GM12878 (cell line): Measurements from ENCODE around the gene NKG7. TPM values are rescaled to one million over a fixed set of nuclear protein-coding genes. Genes with fewer than 3 reads are reported as not detected.

Source experiments
- BHLHE40 ChIP-seq, 2 experiments: fragments of 450-650 bp in 1 of 2; IDR thresholded peaks; 2 replicates each; pipeline ENCODE4 v1.6.1; 2011 to 2017; ENCODE audit warnings: low read depth in 2 of 2, borderline replicate concordance in 1 of 2, improper control_type of control experiment in 1 of 2, low read length in 1 of 2, mild to moderate bottlenecking in 1 of 2
- CBX3 ChIP-seq: fragments of 200-600 bp; sonication (generic); IDR thresholded peaks from 2 replicates; pipeline ENCODE4 v1.6.1; 2016; ENCODE audit warnings: low read depth, borderline replicate concordance
- CHD1 ChIP-seq: IDR thresholded peaks from 2 replicates; pipeline ENCODE4 v1.6.1; 2012; ENCODE audit warnings: low read depth, low read length, improper control_type of control experiment
- CTCF ChIP-seq, 3 experiments: IDR thresholded peaks in 2 of 3; conservative IDR thresholded peaks in 1 of 3; 2 replicates each; pipeline ENCODE4 v1.5.1; 2011; ENCODE audit warnings: low read depth in 3 of 3, low read length in 3 of 3, mild to moderate bottlenecking in 3 of 3, control low read depth in 2 of 3, moderate library complexity in 2 of 3, inconsistent platforms in 1 of 3, mixed read lengths in 1 of 3; ENCODE audit not compliant: control insufficient read depth in 2 of 3, insufficient read depth in 1 of 3; ENCODE audit errors: extremely low read depth in 1 of 3
- E4F1 ChIP-seq: fragments of 450-650 bp; IDR thresholded peaks from 2 replicates; pipeline ENCODE4 v1.6.1; 2018; ENCODE audit warnings: borderline replicate concordance, mild to moderate bottlenecking; ENCODE audit not compliant: partially characterized antibody
- FOS ChIP-seq: IDR thresholded peaks from 3 replicates; pipeline ENCODE4 v1.6.1; 2011; ENCODE audit warnings: borderline replicate concordance; ENCODE audit not compliant: insufficient read length; ENCODE audit errors: extremely low read depth
- IRF3 ChIP-seq: fragments of 450-650 bp; IDR thresholded peaks from 2 replicates; pipeline ENCODE4 v1.6.1; 2014; ENCODE audit warnings: mild to moderate bottlenecking
- KDM1A ChIP-seq: fragments of 200-600 bp; sonication (generic); IDR thresholded peaks from 2 replicates; pipeline ENCODE4 v1.6.1; 2016; ENCODE audit warnings: borderline replicate concordance
- MAX ChIP-seq: IDR thresholded peaks from 2 replicates; pipeline ENCODE4 v1.6.1; 2012; ENCODE audit warnings: low read depth, low read length, improper control_type of control experiment
- MXI1 ChIP-seq: fragments of 150-350 bp; IDR thresholded peaks from 2 replicates; pipeline ENCODE4 v1.6.1; 2011; ENCODE audit warnings: low read depth, mild to moderate bottlenecking, inconsistent platforms, low read length, improper control_type of control experiment
- NR2C1 ChIP-seq: fragments of 450-650 bp; IDR thresholded peaks from 2 replicates; pipeline ENCODE4 v1.6.1; 2017; ENCODE audit warnings: antibody characterized with exemption, mild to moderate bottlenecking, moderate library complexity
- NR2C2 ChIP-seq: IDR thresholded peaks from 2 replicates; pipeline ENCODE4 v1.6.1; 2011; ENCODE audit warnings: borderline replicate concordance, low read depth; ENCODE audit not compliant: control insufficient read depth, insufficient read length
- PAX5 ChIP-seq: IDR thresholded peaks from 2 replicates; pipeline ENCODE4 v1.6.1; 2011; ENCODE audit warnings: low read depth, low read length, borderline replicate concordance
- POU2F2 ChIP-seq: IDR thresholded peaks from 3 replicates; pipeline ENCODE4 v1.6.1; 2011; ENCODE audit warnings: low read depth, mild to moderate bottlenecking, low read length, borderline replicate concordance
- RAD21 ChIP-seq: IDR thresholded peaks from 2 replicates; pipeline ENCODE4 v1.6.1; 2011; ENCODE audit warnings: mild to moderate bottlenecking, low read depth, low read length, moderate library complexity; ENCODE audit not compliant: insufficient read depth
- RB1 ChIP-seq: fragments of 450-650 bp; formaldehyde crosslinking; IDR thresholded peaks from 2 replicates; pipeline ENCODE4 v1.6.1; 2017; ENCODE audit warnings: mild to moderate bottlenecking, borderline replicate concordance
- RCOR1 ChIP-seq: conservative IDR thresholded peaks from 2 replicates; pipeline ENCODE4 v1.6.1; 2012; ENCODE audit warnings: low read depth, low read length, improper control_type of control experiment
- RUNX3 ChIP-seq: IDR thresholded peaks from 2 replicates; pipeline ENCODE4 v1.6.1; 2012; ENCODE audit warnings: low read length, inconsistent platforms
- SIN3A ChIP-seq: IDR thresholded peaks from 2 replicates; pipeline ENCODE4 v1.6.1; 2012; ENCODE audit warnings: low read depth, low read length, improper control_type of control experiment
- SMARCA5 ChIP-seq: fragments of 450-650 bp; IDR thresholded peaks from 2 replicates; pipeline ENCODE4 v1.6.1; 2017; ENCODE audit warnings: mild to moderate bottlenecking
- ZBTB40 ChIP-seq: fragments of 450-650 bp; IDR thresholded peaks from 2 replicates; pipeline ENCODE4 v1.6.1; 2016; ENCODE audit warnings: mild to moderate bottlenecking, moderate library complexity, borderline replicate concordance
- polyA plus RNA-seq, 11 experiments: library from polyadenylated mRNA; depleted of rRNA in 4 of 11; unstranded in 6 of 11; stranded (reverse) in 5 of 11; fragments of >200 nt; fragmentation: Nextera tagmentation in 4 of 11; fragmentation: Illumina TruSeq in 1 of 11; extraction: Ambion mirVana in 4 of 11; extraction: Trizol in 1 of 11; gene quantifications; 1 replicate in 1 of 11; 2 replicates in 10 of 11; pipeline versions ENCODE4 v1.2.1 to v1.2.3, GENCODE V29; 2011 to 2016; ENCODE audit warnings: inconsistent platforms in 2 of 11, missing spikeins in 2 of 11, low read depth in 1 of 11
- total RNA-seq, 4 experiments: library from RNA; depleted of rRNA in 3 of 4; stranded (reverse); fragments of >200 nt in 3 of 4; fragmentation: Illumina TruSeq in 1 of 4; extraction: Trizol in 1 of 4; gene quantifications; 2 replicates each; pipeline versions ENCODE4 v1.2.1 to v1.2.3, GENCODE V29; 2013 to 2021

NKG7 gene
- total and polyA plus RNA-seq, 10 of the 15 experiments (the other 5 are each of a cell fraction or from before 2014, with no cell fraction given), result 10.0 to 48.7 (median 22.3) TPM

GRCh38 chr19:51422053-51422448 lies 49.6 kb upstream of the NKG7 start (continued):
- TF ChIP-seq ZBTB40 (no peak), CBX3 (no peak), IRF3 (no peak), NR2C1 (no peak), E4F1 (no peak), CHD1 (no peak), POU2F2 (peak; percentile 49; the same call in 1 of the 3 replicates), MAX (0 out of 2 replicates have a peak, but pooled peaks have one; percentile 24), SMARCA5 (0 out of 2 replicates have a peak, but pooled peaks have one; percentile 31), KDM1A (no peak), RCOR1 (peak; percentile 94; the same call in 1 of the 2 replicates), CTCF (IDR thresholded peaks at IDR 0.05 in 2 of 3, conservative IDR thresholded peaks at IDR 0.05 in 1 of 3; ENCODE audit: control insufficient read depth in 2 of 3, extremely low read depth in 1 of 3, insufficient read depth in 1 of 3, low read depth in 3 of 3, low read length in 3 of 3) (peak; percentile 99 to 100 (median 99)), PAX5 (peak; percentile 65; the same call in 1 of the 2 replicates), RUNX3 (peak; percentile 36; the same call in 1 of the 2 replicates), RAD21 (peak; percentile 89), FOS (no peak), RB1 (peak; percentile 43; the same call in 1 of the 2 replicates), SIN3A (peak; percentile 81; the same call in 1 of the 2 replicates), MXI1 (peak; percentile 75), BHLHE40 (IDR thresholded peaks at IDR 0.05; ENCODE audit: borderline replicate concordance in 1 of 2, low read depth in 2 of 2, low read length in 1 of 2) (peak; percentile 34 to 61; a peak in 2 of 4 replicates), NR2C2 (no peak)
